DMS114 treated with DMSO at 0.1 percent for 48 hours (cell line): Measurements from ENCODE around the gene SLC35G4.
"Not testable (repeated sequence)": the region's sequence is repeated elsewhere in the genome, so short reads cannot be mapped to it uniquely, and the experiment has no call there.

Experiments used
- DNase-seq: peaks from one replicate; lab custom pipeline; 2025; ENCODE audit not compliant: unreplicated experiment; lab: John Stamatoyannopoulos, UW

Gene SLC35G4

GRCh38 chr18:11609488-11609887, at the start of gene SLC35G4:
Gene SLC35G4, plus strand, starts transcription at chr18:11609596. Its CDS starts 0 bp downstream, at chr18:11609596.
- not testable (repeated sequence) for DNase-seq

GRCh38 chr18:11561293-11561692, 48.1 kb upstream of the SLC35G4 start:
- DNase-seq = no peak

- no peak for DNase-seq
Measured at GRCh38 chr18:11565716-11566115, 43.7 kb upstream of the SLC35G4 start.

- DNase-seq = no peak
Measured at GRCh38 chr18:11566236-11566965, 43.0 kb upstream of the SLC35G4 start.

GRCh38 chr18:11567396-11567795, 42.0 kb upstream of the SLC35G4 start:
- no peak for DNase-seq

- DNase-seq = no peak
Measured at GRCh38 chr18:11570073-11570588, 39.3 kb upstream of the SLC35G4 start.

- DNase-seq = no peak
Measured at GRCh38 chr18:11570769-11571412, 38.5 kb upstream of the SLC35G4 start.

- DNase-seq = no peak
Measured at GRCh38 chr18:11572201-11572600, 37.2 kb upstream of the SLC35G4 start.

GRCh38 chr18:11574545-11574944, 34.9 kb upstream of the SLC35G4 start:
- DNase-seq = no peak

- DNase-seq = no peak
Measured at GRCh38 chr18:11577271-11578112, 31.9 kb upstream of the SLC35G4 start.

- DNase-seq = no peak
Measured at GRCh38 chr18:11578799-11579198, 30.6 kb upstream of the SLC35G4 start.

- DNase-seq = no peak
Measured at GRCh38 chr18:11579916-11580315, 29.5 kb upstream of the SLC35G4 start.

- DNase-seq = no peak
Measured at GRCh38 chr18:11581286-11581685, 28.1 kb upstream of the SLC35G4 start.

GRCh38 chr18:11585596-11585995, 23.8 kb upstream of the SLC35G4 start:
- no peak for DNase-seq

GRCh38 chr18:11586896-11587295, 22.5 kb upstream of the SLC35G4 start:
- DNase-seq = no peak

- no peak for DNase-seq
Measured at GRCh38 chr18:11587432-11587831, 22.0 kb upstream of the SLC35G4 start.

- DNase-seq = no peak
Measured at GRCh38 chr18:11587846-11588245, 21.6 kb upstream of the SLC35G4 start.

- no peak for DNase-seq
Measured at GRCh38 chr18:11591957-11592356, 17.4 kb upstream of the SLC35G4 start.

GRCh38 chr18:11600321-11600720, 9.1 kb upstream of the SLC35G4 start:
- DNase-seq = no peak

- no peak for DNase-seq
Measured at GRCh38 chr18:11607906-11608305, 1.5 kb upstream of the SLC35G4 start.

- not testable (repeated sequence) for DNase-seq
Measured at GRCh38 chr18:11608618-11609017, 778 bp upstream of the SLC35G4 start.
